Ramos (cell line): ENCODE measurements around the gene GREB1.

ENCODE experiments used
- in situ Hi-C: fragments of 300-500 bp; cut with MboI; formaldehyde crosslinking; loops from one replicate; pipeline ENCODE4 v1.14.3; 2022; ENCODE audit warnings: low sequenced_read_pairs; ENCODE audit not compliant: unreplicated experiment

The GREB1 gene

GRCh38 chr2:11590193-11590592 is 56.3 kb downstream of the GREB1 start:
- in situ Hi-C loops, result loop anchor here (25.0 kb wide), 1 partner anchor 753 kb away; no protein-coding TSS in a partner anchor

- in situ Hi-C loops, result loop anchor here (25.0 kb wide), 1 partner anchor 754 kb away; no protein-coding TSS in a partner anchor
Measured at GRCh38 chr2:11591091-11591490, 57.2 kb downstream of the GREB1 start.

GRCh38 chr2:11592671-11593574 is 59.1 kb downstream of the GREB1 start:
- in situ Hi-C loops, result loop anchor here (25.0 kb wide), 1 partner anchor 756 kb away; no protein-coding TSS in a partner anchor

GRCh38 chr2:11596801-11597200 is 63.0 kb downstream of the GREB1 start:
- in situ Hi-C loops, result loop anchor here (25.0 kb wide), 1 partner anchor 760 kb away; no protein-coding TSS in a partner anchor

- in situ Hi-C loops, result loop anchor here (25.0 kb wide), 1 partner anchor 760 kb away; no protein-coding TSS in a partner anchor
Measured at GRCh38 chr2:11597538-11598225, 63.8 kb downstream of the GREB1 start.

GRCh38 chr2:11598228-11598731 is 64.4 kb downstream of the GREB1 start:
- in situ Hi-C loops, result loop anchor here (25.0 kb wide), 1 partner anchor 761 kb away; no protein-coding TSS in a partner anchor

GRCh38 chr2:11602563-11603204 is 68.8 kb downstream of the GREB1 start:
- in situ Hi-C loops, result no loop called here

- in situ Hi-C loops, result no loop called here
Measured at GRCh38 chr2:11610624-11611242, 76.9 kb downstream of the GREB1 start.

- in situ Hi-C loops, result no loop called here
Measured at GRCh38 chr2:11611251-11611650, 77.4 kb downstream of the GREB1 start.

GRCh38 chr2:11612553-11613215 is 78.8 kb downstream of the GREB1 start:
- in situ Hi-C loops, result no loop called here

- in situ Hi-C loops, result no loop called here
Measured at GRCh38 chr2:11613297-11613696, 79.5 kb downstream of the GREB1 start.

- in situ Hi-C loops, result no loop called here
Measured at GRCh38 chr2:11615209-11615608, 81.4 kb downstream of the GREB1 start.

- in situ Hi-C loops, result no loop called here
Measured at GRCh38 chr2:11616097-11616687, 82.3 kb downstream of the GREB1 start.

GRCh38 chr2:11616851-11617415 is 83.1 kb downstream of the GREB1 start:
- in situ Hi-C loops, result no loop called here

- in situ Hi-C loops, result no loop called here
Measured at GRCh38 chr2:11617527-11617926, 83.7 kb downstream of the GREB1 start.

- in situ Hi-C loops, result no loop called here
Measured at GRCh38 chr2:11617984-11618707, 84.3 kb downstream of the GREB1 start.

- in situ Hi-C loops, result no loop called here
Measured at GRCh38 chr2:11618708-11619062, 84.8 kb downstream of the GREB1 start.

GRCh38 chr2:11621410-11621809 is 87.6 kb downstream of the GREB1 start:
- in situ Hi-C loops, result no loop called here
